ENCODE results near the gene POLG2. TPM values are rescaled to one million over a fixed set of nuclear protein-coding genes. Genes with fewer than 3 reads are reported as not detected.

The POLG2 gene
- total and polyA plus RNA-seq, 10 of the 15 experiments (the other 5 are each of a cell fraction or from before 2014, with no cell fraction given), result 10.2 to 27.7 (median 22.2) TPM

DNA sequence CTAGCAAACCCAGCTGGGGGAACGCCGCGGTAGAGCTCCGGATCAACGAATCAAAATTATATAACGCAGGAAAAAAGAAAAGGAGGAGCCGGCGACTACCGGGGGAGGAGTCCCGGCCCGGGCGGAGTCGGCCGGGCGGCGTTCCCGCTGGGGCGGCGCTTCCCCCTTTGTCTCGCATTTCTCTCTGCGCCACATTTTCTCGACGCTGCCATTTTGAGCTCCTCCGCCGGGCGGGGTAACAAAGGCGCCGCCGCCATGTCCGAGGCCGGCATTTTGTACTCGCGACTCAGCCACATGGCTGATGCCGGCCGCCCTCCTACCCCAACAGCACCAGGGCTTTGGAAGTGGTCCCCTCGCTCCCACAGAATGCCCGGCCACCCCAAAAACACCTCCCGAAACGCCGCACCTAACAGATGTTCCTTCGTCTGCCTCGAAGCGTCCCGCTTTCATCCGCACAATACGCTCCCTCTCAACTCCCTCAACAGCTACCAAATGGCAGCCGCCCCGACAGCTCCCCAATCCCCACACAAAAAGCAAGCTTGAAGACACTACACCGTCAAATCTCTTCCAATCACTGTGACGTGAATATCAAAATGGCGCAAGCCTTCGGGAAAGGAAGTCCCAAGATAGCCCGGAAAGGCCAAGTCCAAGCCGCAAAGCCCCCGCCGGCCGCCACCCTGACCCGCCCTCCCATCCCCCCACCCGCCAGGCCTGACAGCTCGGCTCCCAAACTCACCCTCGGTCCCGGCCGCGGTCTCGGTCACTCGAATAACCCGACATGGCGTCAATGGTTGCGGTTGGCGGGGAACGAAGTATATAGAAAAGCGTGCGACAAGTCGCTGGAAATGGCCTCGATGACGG is 8.7 kb upstream of the POLG2 start (continued):
- TF ChIP-seq, protein P1, sequence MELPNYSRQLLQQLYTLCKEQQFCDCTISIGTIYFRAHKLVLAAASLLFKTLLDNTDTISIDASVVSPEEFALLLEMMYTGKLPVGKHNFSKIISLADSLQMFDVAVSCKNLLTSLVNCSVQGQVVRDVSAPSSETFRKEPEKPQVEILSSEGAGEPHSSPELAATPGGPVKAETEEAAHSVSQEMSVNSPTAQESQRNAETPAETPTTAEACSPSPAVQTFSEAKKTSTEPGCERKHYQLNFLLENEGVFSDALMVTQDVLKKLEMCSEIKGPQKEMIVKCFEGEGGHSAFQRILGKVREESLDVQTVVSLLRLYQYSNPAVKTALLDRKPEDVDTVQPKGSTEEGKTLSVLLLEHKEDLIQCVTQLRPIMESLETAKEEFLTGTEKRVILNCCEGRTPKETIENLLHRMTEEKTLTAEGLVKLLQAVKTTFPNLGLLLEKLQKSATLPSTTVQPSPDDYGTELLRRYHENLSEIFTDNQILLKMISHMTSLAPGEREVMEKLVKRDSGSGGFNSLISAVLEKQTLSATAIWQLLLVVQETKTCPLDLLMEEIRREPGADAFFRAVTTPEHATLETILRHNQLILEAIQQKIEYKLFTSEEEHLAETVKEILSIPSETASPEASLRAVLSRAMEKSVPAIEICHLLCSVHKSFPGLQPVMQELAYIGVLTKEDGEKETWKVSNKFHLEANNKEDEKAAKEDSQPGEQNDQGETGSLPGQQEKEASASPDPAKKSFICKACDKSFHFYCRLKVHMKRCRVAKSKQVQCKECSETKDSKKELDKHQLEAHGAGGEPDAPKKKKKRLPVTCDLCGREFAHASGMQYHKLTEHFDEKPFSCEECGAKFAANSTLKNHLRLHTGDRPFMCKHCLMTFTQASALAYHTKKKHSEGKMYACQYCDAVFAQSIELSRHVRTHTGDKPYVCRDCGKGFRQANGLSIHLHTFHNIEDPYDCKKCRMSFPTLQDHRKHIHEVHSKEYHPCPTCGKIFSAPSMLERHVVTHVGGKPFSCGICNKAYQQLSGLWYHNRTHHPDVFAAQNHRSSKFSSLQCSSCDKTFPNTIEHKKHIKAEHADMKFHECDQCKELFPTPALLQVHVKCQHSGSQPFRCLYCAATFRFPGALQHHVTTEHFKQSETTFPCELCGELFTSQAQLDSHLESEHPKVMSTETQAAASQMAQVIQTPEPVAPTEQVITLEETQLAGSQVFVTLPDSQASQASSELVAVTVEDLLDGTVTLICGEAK (IDR thresholded peaks at IDR 0.05; ENCODE audit: borderline replicate concordance), result no peak
- TF ChIP-seq, protein P2, sequence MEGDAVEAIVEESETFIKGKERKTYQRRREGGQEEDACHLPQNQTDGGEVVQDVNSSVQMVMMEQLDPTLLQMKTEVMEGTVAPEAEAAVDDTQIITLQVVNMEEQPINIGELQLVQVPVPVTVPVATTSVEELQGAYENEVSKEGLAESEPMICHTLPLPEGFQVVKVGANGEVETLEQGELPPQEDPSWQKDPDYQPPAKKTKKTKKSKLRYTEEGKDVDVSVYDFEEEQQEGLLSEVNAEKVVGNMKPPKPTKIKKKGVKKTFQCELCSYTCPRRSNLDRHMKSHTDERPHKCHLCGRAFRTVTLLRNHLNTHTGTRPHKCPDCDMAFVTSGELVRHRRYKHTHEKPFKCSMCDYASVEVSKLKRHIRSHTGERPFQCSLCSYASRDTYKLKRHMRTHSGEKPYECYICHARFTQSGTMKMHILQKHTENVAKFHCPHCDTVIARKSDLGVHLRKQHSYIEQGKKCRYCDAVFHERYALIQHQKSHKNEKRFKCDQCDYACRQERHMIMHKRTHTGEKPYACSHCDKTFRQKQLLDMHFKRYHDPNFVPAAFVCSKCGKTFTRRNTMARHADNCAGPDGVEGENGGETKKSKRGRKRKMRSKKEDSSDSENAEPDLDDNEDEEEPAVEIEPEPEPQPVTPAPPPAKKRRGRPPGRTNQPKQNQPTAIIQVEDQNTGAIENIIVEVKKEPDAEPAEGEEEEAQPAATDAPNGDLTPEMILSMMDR (IDR thresholded peaks at IDR 0.05 in 2 of 3, conservative IDR thresholded peaks at IDR 0.05 in 1 of 3; ENCODE audit: control insufficient read depth in 2 of 3, extremely low read depth in 1 of 3, insufficient read depth in 1 of 3, low read depth in 3 of 3, low read length in 3 of 3), result no peak
- TF ChIP-seq SMARCA5 (IDR thresholded peaks at IDR 0.05) (0 out of 2 replicates have a peak, but pooled peaks have one; percentile 43), CBFB (IDR thresholded peaks at IDR 0.05; ENCODE audit: low read depth) (no peak), SMAD5 (IDR thresholded peaks at IDR 0.05; ENCODE audit: low read depth) (no peak), ZNF217 (IDR thresholded peaks at IDR 0.05) (no peak), RELA (IDR thresholded peaks at IDR 0.05; ENCODE audit: borderline replicate concordance, partially characterized antibody) (no peak), SIX5 (IDR thresholded peaks at IDR 0.05; ENCODE audit: low read depth, low read length, severe bottlenecking) (no peak), MXI1 (IDR thresholded peaks at IDR 0.05; ENCODE audit: low read depth, low read length) (peak; percentile 86), WRNIP1 (IDR thresholded peaks at IDR 0.05; ENCODE audit: borderline replicate concordance, low read depth, low read length) (peak; percentile 64; the same call in 1 of the 2 replicates), TCF12 (IDR thresholded peaks at IDR 0.05; ENCODE audit: low read depth, low read length) (peak; percentile 52; the same call in 1 of the 2 replicates)
- TF ChIP-seq, protein P3, sequence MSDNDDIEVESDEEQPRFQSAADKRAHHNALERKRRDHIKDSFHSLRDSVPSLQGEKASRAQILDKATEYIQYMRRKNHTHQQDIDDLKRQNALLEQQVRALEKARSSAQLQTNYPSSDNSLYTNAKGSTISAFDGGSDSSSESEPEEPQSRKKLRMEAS (IDR thresholded peaks at IDR 0.05; ENCODE audit: low read depth, low read length), result peak; percentile 57; the same call in 1 of the 2 replicates
- TF ChIP-seq, protein P4, sequence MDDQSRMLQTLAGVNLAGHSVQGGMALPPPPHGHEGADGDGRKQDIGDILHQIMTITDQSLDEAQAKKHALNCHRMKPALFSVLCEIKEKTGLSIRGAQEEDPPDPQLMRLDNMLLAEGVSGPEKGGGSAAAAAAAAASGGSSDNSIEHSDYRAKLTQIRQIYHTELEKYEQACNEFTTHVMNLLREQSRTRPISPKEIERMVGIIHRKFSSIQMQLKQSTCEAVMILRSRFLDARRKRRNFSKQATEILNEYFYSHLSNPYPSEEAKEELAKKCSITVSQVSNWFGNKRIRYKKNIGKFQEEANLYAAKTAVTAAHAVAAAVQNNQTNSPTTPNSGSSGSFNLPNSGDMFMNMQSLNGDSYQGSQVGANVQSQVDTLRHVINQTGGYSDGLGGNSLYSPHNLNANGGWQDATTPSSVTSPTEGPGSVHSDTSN (IDR thresholded peaks at IDR 0.05; ENCODE audit: insufficient replicate concordance, low read depth, low read length), result peak; percentile 17
- TF ChIP-seq, protein P5, sequence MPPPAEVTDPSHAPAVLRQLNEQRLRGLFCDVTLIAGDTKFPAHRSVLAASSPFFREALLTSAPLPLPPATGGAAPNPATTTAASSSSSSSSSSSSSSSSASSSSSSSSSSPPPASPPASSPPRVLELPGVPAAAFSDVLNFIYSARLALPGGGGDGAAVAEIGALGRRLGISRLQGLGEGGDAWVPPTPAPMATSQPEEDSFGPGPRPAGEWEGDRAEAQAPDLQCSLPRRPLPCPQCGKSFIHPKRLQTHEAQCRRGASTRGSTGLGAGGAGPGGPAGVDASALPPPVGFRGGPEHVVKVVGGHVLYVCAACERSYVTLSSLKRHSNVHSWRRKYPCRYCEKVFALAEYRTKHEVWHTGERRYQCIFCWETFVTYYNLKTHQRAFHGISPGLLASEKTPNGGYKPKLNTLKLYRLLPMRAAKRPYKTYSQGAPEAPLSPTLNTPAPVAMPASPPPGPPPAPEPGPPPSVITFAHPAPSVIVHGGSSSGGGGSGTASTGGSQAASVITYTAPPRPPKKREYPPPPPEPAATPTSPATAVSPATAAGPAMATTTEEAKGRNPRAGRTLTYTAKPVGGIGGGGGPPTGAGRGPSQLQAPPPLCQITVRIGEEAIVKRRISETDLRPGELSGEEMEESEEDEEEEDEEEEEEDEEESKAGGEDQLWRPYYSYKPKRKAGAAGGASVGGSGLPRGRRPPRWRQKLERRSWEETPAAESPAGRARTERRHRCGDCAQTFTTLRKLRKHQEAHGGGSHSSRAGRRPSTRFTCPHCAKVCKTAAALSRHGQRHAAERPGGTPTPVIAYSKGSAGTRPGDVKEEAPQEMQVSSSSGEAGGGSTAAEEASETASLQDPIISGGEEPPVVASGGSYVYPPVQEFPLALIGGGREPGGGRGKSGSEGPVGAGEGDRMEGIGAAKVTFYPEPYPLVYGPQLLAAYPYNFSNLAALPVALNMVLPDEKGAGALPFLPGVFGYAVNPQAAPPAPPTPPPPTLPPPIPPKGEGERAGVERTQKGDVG (CRISPR knock-in tag; IDR thresholded peaks at IDR 0.05), result no peak
- TF ChIP-seq, protein P6, sequence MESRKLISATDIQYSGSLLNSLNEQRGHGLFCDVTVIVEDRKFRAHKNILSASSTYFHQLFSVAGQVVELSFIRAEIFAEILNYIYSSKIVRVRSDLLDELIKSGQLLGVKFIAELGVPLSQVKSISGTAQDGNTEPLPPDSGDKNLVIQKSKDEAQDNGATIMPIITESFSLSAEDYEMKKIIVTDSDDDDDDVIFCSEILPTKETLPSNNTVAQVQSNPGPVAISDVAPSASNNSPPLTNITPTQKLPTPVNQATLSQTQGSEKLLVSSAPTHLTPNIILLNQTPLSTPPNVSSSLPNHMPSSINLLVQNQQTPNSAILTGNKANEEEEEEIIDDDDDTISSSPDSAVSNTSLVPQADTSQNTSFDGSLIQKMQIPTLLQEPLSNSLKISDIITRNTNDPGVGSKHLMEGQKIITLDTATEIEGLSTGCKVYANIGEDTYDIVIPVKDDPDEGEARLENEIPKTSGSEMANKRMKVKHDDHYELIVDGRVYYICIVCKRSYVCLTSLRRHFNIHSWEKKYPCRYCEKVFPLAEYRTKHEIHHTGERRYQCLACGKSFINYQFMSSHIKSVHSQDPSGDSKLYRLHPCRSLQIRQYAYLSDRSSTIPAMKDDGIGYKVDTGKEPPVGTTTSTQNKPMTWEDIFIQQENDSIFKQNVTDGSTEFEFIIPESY (IDR thresholded peaks at IDR 0.05), result peak; percentile 25; the same call in 1 of the 2 replicates

Measured in GM12878 (cell line).